Gastroesophageal sphincter (tissue), 4 donors: ENCODE data around the gene KIF12. TPM values are rescaled to one million over a fixed set of nuclear protein-coding genes. Genes with fewer than 3 reads are reported as not detected.

ENCODE experiments used
- ATAC-seq: fragments of 150-250 bp; one replicate; pipeline ENCODE4 v1.9.1; 2016; ENCODE audit warnings: mild to moderate bottlenecking, moderate library complexity
- H3K27ac ChIP-seq, 4 donors: fragments of 200-600 bp; sonication (generic) in 3 of 4; 1 replicate in 3 of 4; 2 replicates in 1 of 4; pipeline ENCODE4 v1.5.1; 2016 to 2019
- H3K27me3 ChIP-seq: fragments of 200-600 bp; sonication (generic); one replicate; pipeline ENCODE4 v1.5.1; 2019
- H3K36me3 ChIP-seq, 2 donors: fragments of 200-600 bp; sonication (generic); one replicate each; pipeline ENCODE4 v1.5.1; 2019; ENCODE audit warnings: control low read depth in 1 of 2
- H3K4me1 ChIP-seq, 3 donors: fragments of 200-600 bp; sonication (generic); 1 replicate in 2 of 3; 2 replicates in 1 of 3; pipeline ENCODE4 v1.5.1; 2016 to 2019; ENCODE audit warnings: control low read depth in 2 of 3
- H3K4me3 ChIP-seq, 2 donors: fragments of 200-600 bp; sonication (generic); one replicate each; pipeline ENCODE4 v1.5.1; 2019; ENCODE audit warnings: mild to moderate bottlenecking in 1 of 2, moderate library complexity in 1 of 2
- H3K9me3 ChIP-seq, 3 donors: fragments of 200-600 bp; sonication (generic); one replicate each; pipeline ENCODE4 v1.5.1; 2017 to 2019; ENCODE audit warnings: control low read depth in 2 of 3
- EP300 ChIP-seq: sonication (generic); formaldehyde crosslinking; IDR thresholded peaks from one replicate; pipeline ENCODE4 v1.6.1; 2017; ENCODE audit warnings: antibody characterized with exemption, mild to moderate bottlenecking
- POLR2A ChIP-seq, 2 donors: fragments of 450-650 bp; IDR thresholded peaks; one replicate each; pipeline ENCODE4 v1.6.1; 2017; ENCODE audit warnings: antibody characterized with exemption in 2 of 2, mild to moderate bottlenecking in 2 of 2, moderate library complexity in 1 of 2
- POLR2AphosphoS5 ChIP-seq: sonication (generic); formaldehyde crosslinking; IDR thresholded peaks from one replicate; pipeline ENCODE4 v1.6.1; 2017; ENCODE audit warnings: antibody characterized with exemption
- WGBS, 2 donors: methylation state at CpG; one replicate each; pipeline ENCODE4 v1.1.5; 2018; ENCODE audit warnings: low coverage in 1 of 2; 5-methylcytosine and 5-hydroxymethylcytosine counted together
- total RNA-seq, 4 donors: library from RNA; depleted of rRNA; stranded (reverse); fragments of >200 nt; gene quantifications; one replicate each; pipeline ENCODE4 v1.1.0, GENCODE V29; 2016
- TF ChIP-seq, protein P1 (sequence below), 4 experiments: fragments of 200-600 bp in 2 of 4; fragments of 450-650 bp in 2 of 4; sonication (generic) in 1 of 4; IDR thresholded peaks; one replicate each; pipeline ENCODE4 v1.5.1; 2017 to 2019; ENCODE audit warnings: antibody characterized with exemption in 4 of 4, mild to moderate bottlenecking in 2 of 4, moderate library complexity in 2 of 4

Gene KIF12
- total RNA-seq, 4 donors from 2014 or later = not detected

DNA sequence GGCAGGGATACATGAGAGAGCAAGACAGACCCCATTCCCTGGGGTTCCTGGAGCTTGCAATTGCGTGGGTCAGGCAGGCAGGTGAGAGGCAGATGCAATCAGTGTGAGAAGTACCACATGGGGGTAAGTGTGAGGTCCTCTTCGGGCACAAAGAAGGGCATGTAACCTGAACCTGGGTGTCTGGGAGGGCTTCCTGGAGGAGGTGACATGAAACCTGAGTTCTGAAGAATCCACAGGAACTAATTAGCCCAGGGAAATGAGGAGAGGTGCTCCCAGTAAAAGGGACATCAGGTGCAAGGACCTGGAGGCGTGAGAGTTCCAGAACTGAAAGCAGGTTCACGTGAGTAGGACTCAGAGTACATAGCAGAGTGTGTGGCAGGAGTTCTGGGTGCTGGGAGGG lies 23.5 kb downstream of the KIF12 start:
- Histone ChIP-seq H3K27me3 (peaks cover 32% of the 10 kb centered on the region), H3K4me1 (peaks cover 0 to 9% (median 0%) of the 10 kb centered on the region in 3 donors), H3K4me3 (no peak overlapping the region), H3K27ac (no peak overlapping the region), H3K9me3 (no peaks in the 10 kb centered on the region), H3K36me3 (no peaks in the 10 kb centered on the region)
- 74 to 80% methylated on average over 1 to 4 of the region's 4 CpGs for WGBS, 2 donors
- TF ChIP-seq EP300 = no peak
- no peak for TF ChIP-seq POLR2AphosphoS5
- TF ChIP-seq POLR2A (IDR thresholded peaks at IDR 0.05) = no peak
- TF ChIP-seq, protein P1, sequence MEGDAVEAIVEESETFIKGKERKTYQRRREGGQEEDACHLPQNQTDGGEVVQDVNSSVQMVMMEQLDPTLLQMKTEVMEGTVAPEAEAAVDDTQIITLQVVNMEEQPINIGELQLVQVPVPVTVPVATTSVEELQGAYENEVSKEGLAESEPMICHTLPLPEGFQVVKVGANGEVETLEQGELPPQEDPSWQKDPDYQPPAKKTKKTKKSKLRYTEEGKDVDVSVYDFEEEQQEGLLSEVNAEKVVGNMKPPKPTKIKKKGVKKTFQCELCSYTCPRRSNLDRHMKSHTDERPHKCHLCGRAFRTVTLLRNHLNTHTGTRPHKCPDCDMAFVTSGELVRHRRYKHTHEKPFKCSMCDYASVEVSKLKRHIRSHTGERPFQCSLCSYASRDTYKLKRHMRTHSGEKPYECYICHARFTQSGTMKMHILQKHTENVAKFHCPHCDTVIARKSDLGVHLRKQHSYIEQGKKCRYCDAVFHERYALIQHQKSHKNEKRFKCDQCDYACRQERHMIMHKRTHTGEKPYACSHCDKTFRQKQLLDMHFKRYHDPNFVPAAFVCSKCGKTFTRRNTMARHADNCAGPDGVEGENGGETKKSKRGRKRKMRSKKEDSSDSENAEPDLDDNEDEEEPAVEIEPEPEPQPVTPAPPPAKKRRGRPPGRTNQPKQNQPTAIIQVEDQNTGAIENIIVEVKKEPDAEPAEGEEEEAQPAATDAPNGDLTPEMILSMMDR (IDR thresholded peaks at IDR 0.05) = no peak
- no peak for ATAC-seq

DNA sequence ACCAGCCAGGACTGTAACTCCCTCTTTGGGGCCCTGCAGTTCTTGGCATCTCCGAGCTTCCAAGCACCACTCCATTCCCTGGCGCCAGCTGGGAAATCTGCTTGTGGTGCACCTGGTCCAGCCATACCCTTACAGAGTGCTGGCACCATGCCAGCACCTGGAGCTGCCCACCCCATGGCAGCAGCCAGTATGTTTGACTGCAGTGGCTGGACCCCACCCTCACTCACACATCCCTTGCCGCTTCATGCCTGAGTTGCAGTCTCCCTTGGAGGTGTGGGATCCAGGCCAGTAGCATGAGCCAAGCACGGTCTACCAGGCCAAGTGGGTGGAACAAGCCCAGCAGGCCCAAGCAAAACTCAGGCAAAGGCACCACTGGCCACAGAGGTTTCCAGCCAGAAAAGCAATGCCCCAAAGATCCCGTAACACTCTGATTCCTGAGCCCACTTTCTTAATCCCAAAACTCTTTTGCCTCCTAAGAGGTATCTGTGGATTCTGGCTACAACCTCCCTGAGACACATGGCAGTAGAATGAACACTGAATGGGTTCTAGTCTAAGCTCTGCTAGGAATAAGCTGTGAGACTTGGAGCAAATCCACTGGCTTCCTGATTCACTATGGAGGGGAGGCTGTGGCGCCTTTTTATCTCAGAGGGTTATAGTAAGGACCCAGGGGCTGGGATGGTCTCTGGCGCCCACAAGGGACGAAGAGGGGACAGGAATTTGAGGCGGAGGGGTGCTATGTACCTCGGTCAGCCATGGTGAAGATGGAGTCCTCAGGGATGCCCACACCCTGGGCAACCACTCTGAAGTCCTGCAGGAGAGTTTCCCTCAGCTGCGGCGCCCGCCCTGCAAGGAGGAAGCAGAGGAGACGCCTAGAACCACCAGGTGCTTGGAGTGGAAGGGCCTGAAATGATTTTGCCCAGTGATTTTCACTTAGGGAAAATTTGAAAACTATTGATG lies 26.6 kb downstream of the KIF12 start:
- Histone ChIP-seq H3K4me3 (no peak overlapping the region), H3K27me3 (peaks cover 18% of the 10 kb centered on the region), H3K27ac (no peak overlapping the region), H3K9me3 (no peaks in the 10 kb centered on the region), H3K4me1 (peaks cover 0 to 9% (median 0%) of the 10 kb centered on the region in 3 donors), H3K36me3 (no peaks in the 10 kb centered on the region)
- peak; percentile 65 for ATAC-seq
- TF ChIP-seq POLR2AphosphoS5 = peak; percentile 32
- TF ChIP-seq EP300 = no peak
- 63% methylated on average over 6 of the region's 14 CpGs; no CpG with 5 or more reads in 1 of the 2 donors for WGBS, 2 donors

DNA sequence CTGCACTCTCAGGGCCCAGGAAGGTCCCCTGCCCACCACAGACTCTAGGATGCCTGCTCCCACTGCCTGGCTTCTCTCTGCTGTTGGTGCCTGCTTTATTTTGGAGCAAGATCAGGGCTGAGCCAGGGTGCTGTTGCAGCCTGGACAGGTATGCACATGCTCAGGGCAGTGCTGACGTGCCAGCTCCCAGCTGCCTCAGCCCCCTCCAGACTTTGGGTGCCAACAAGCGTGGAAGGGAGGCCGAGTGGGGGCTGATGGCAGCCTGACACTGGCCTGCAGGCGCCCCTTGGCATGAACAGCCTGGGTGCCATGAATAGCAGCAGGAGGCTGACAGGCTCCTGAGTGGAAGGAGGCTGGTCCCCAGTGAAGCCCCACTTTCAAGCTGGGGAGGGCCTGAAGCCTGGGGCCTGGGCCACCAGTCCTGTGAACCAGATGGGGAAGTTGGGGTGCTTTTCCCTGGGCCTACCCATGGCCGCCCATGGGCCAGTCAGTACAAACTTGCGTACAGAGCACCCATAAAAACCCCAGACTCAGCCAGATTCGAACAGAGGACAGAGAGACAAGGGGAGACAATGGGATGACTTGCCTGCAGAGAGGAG lies 27.8 kb downstream of the KIF12 start:
- Histone ChIP-seq H3K4me1 (peaks cover 0 to 9% (median 0%) of the 10 kb centered on the region in 3 donors), H3K36me3 (no peaks in the 10 kb centered on the region), H3K4me3 (no peak overlapping the region), H3K27ac (no peak overlapping the region), H3K27me3 (peaks cover 13% of the 10 kb centered on the region), H3K9me3 (no peaks in the 10 kb centered on the region)
- ATAC-seq = no peak
- TF ChIP-seq POLR2A (IDR thresholded peaks at IDR 0.05) = no peak
- TF ChIP-seq, protein P1 (IDR thresholded peaks at IDR 0.05) = no peak
- TF ChIP-seq EP300 = no peak
- no peak for TF ChIP-seq POLR2AphosphoS5
- no CpG with 5 or more reads among the region's 7 CpGs for WGBS, 2 donors

DNA sequence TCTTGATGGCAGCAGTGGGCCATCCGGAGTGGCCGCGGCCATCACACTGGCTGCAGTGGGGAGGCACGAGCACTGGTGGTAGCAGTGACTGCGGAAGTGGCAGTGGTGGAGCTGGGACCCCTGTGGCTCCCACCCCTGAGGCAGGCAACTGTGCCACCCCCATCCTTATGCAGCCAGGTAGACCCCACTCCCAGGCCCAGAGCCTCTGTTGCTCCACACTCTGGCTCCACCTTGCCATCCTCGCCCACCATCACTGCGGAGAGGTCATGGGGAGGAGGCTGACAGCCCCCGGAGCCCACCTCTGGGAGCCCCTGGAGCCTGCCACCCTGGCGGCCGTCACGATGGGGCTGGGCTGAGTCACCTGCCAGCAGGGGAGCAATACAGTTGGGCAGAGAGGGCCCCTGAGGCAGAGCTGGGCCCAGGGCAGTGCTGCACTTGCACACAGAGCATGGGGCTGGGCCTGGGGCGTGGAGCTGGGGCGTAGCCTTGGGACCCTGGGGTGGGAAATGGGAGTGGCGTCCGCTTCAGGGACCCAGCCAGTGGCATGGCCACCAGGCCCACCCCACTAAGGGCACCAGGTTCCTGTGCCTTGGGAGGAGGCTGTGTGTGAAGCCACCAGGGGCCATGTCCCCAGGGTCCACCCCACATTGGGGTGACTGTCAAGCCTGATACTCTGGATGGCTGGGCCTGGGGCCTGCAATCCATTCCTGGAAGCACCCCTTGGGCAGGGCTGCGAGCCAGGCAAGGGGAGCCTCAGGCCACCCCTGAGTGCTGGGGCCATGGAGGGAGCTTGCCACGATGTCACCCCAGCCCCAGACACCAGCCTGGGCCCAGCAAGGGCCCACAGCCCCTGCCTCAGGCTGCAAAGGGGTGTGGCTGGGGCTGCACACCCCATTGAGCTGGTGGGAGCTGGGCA lies 28.6 kb downstream of the KIF12 start:
- ATAC-seq = no peak
- no peak overlapping the region for H3K4me3 ChIP-seq
- TF ChIP-seq EP300 (no peak), POLR2AphosphoS5 (no peak), POLR2A (IDR thresholded peaks at IDR 0.05) (no peak)
- TF ChIP-seq, protein P1 (IDR thresholded peaks at IDR 0.05) = no peak

More for the DNA sequence above, 28.6 kb downstream of the KIF12 start:
- WGBS, 2 donors = 100% methylated on average over 4 of the region's 17 CpGs; no CpG with 5 or more reads in 1 of the 2 donors
- no peaks in the 10 kb centered on the region for H3K9me3 ChIP-seq
- H3K36me3 ChIP-seq = no peaks in the 10 kb centered on the region
- no peak overlapping the region for H3K27ac ChIP-seq
- H3K4me1 ChIP-seq = peaks cover 0 to 9% (median 0%) of the 10 kb centered on the region in 3 donors
- peaks cover 15% of the 10 kb centered on the region for H3K27me3 ChIP-seq
